WTC11 (cell line): ENCODE measurements around the gene PCDHGA8.

ENCODE experiments used
- ATF6 ChIP-seq: sonication (generic); formaldehyde crosslinking; IDR thresholded peaks from 2 replicates; pipeline ENCODE4 v1.8.1; 2023; ENCODE audit warnings: mild to moderate bottlenecking, missing genetic modification reagents
- CREB1 ChIP-seq: sonication (generic); formaldehyde crosslinking; IDR thresholded peaks from 2 replicates; pipeline ENCODE4 v1.8.0; 2023; ENCODE audit warnings: mild to moderate bottlenecking, missing genetic modification reagents
- FOXK1 ChIP-seq: sonication (generic); formaldehyde crosslinking; IDR thresholded peaks from 2 replicates; pipeline ENCODE4 v1.8.0; 2022; ENCODE audit warnings: mild to moderate bottlenecking, moderate library complexity, missing genetic modification reagents
- IRF2 ChIP-seq: sonication (generic); formaldehyde crosslinking; IDR thresholded peaks from 2 replicates; pipeline ENCODE4 v1.8.0; 2022; ENCODE audit warnings: low read depth, missing genetic modification reagents, borderline replicate concordance
- JUN ChIP-seq: sonication (generic); formaldehyde crosslinking; IDR thresholded peaks from 2 replicates; pipeline ENCODE4 v1.8.0; 2023; ENCODE audit warnings: mild to moderate bottlenecking, missing genetic modification reagents
- MAX ChIP-seq: sonication (generic); formaldehyde crosslinking; IDR thresholded peaks from 2 replicates; pipeline ENCODE4 v1.8.0; 2022; ENCODE audit warnings: mild to moderate bottlenecking, missing genetic modification reagents
- NR2C2 ChIP-seq: sonication (generic); formaldehyde crosslinking; IDR thresholded peaks from 2 replicates; pipeline ENCODE4 v1.8.0; 2022; ENCODE audit warnings: mild to moderate bottlenecking, missing genetic modification reagents
- TP53 ChIP-seq: sonication (generic); formaldehyde crosslinking; IDR thresholded peaks from 2 replicates; pipeline ENCODE4 v1.8.1; 2023; ENCODE audit warnings: mild to moderate bottlenecking, missing genetic modification reagents
- USF1 ChIP-seq: sonication (generic); formaldehyde crosslinking; IDR thresholded peaks from 2 replicates; pipeline ENCODE4 v1.8.0; 2022; ENCODE audit warnings: mild to moderate bottlenecking, missing genetic modification reagents
- TF ChIP-seq, protein P1 (sequence below): sonication (generic); formaldehyde crosslinking; IDR thresholded peaks from 2 replicates; pipeline ENCODE4 v1.8.1; 2022; ENCODE audit warnings: missing genetic modification reagents, borderline replicate concordance
- TF ChIP-seq, protein P2 (sequence below): fragments of 200-600 bp; IDR thresholded peaks from 2 replicates; pipeline ENCODE4 v1.8.0; 2022; ENCODE audit warnings: antibody characterized with exemption
- TF ChIP-seq, protein P3 (sequence below): sonication (generic); formaldehyde crosslinking; IDR thresholded peaks from 2 replicates; pipeline ENCODE4 v1.8.1; 2023; ENCODE audit warnings: mild to moderate bottlenecking, moderate library complexity, missing genetic modification reagents
- TF ChIP-seq, protein P4 (sequence below): sonication (generic); formaldehyde crosslinking; IDR thresholded peaks from 2 replicates; pipeline ENCODE4 v1.8.1; 2023; ENCODE audit warnings: mild to moderate bottlenecking, missing genetic modification reagents, moderate library complexity
- TF ChIP-seq, protein P5 (sequence below): sonication (generic); formaldehyde crosslinking; IDR thresholded peaks from 2 replicates; pipeline ENCODE4 v1.8.0; 2022; ENCODE audit warnings: mild to moderate bottlenecking, missing genetic modification reagents

DNA sequence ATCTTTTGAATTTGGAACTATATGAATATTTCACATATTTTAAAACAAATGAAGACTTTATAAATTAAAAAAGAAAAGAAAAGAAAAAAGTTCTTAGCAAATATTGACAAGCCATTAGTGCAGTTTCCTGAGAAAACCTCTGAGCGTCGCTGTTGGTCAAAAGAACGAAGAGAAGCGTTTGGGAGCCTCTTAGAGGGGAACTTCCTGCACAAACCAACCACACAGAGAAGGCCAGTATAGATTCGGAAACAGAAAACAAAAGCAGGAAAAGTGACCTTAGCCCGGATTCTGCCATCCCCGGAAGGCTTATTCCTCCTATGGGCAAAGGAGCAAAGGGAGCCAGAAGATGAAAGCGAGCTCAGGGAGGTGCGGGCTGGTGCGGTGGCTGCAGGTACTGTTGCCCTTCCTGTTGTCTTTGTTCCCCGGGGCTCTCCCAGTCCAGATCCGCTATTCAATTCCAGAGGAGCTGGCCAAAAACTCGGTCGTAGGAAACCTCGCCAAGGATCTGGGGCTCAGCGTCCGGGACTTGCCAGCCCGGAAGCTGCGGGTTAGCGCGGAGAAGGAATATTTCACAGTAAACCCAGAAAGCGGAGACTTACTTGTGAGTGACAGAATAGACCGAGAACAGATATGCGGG, 32.5 kb upstream of the PCDHGA8 start, which contains the start of gene PCDHGB2:
- TF ChIP-seq, protein P1, sequence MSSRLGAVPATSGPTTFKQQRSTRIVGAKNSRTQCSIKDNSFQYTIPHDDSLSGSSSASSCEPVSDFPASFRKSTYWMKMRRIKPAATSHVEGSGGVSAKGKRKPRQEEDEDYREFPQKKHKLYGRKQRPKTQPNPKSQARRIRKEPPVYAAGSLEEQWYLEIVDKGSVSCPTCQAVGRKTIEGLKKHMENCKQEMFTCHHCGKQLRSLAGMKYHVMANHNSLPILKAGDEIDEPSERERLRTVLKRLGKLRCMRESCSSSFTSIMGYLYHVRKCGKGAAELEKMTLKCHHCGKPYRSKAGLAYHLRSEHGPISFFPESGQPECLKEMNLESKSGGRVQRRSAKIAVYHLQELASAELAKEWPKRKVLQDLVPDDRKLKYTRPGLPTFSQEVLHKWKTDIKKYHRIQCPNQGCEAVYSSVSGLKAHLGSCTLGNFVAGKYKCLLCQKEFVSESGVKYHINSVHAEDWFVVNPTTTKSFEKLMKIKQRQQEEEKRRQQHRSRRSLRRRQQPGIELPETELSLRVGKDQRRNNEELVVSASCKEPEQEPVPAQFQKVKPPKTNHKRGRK (CRISPR knock-in tag): no peak
- TF ChIP-seq ATF6 (no peak), MAX (no peak), JUN (no peak), USF1 (no peak), IRF2 (CRISPR knock-in tag) (no peak), FOXK1 (CRISPR knock-in tag) (no peak), TP53 (CRISPR knock-in tag) (no peak), NR2C2 (no peak), CREB1 (CRISPR knock-in tag) (no peak)
- TF ChIP-seq, protein P2, sequence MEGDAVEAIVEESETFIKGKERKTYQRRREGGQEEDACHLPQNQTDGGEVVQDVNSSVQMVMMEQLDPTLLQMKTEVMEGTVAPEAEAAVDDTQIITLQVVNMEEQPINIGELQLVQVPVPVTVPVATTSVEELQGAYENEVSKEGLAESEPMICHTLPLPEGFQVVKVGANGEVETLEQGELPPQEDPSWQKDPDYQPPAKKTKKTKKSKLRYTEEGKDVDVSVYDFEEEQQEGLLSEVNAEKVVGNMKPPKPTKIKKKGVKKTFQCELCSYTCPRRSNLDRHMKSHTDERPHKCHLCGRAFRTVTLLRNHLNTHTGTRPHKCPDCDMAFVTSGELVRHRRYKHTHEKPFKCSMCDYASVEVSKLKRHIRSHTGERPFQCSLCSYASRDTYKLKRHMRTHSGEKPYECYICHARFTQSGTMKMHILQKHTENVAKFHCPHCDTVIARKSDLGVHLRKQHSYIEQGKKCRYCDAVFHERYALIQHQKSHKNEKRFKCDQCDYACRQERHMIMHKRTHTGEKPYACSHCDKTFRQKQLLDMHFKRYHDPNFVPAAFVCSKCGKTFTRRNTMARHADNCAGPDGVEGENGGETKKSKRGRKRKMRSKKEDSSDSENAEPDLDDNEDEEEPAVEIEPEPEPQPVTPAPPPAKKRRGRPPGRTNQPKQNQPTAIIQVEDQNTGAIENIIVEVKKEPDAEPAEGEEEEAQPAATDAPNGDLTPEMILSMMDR: peak; percentile 65
- TF ChIP-seq, protein P3, sequence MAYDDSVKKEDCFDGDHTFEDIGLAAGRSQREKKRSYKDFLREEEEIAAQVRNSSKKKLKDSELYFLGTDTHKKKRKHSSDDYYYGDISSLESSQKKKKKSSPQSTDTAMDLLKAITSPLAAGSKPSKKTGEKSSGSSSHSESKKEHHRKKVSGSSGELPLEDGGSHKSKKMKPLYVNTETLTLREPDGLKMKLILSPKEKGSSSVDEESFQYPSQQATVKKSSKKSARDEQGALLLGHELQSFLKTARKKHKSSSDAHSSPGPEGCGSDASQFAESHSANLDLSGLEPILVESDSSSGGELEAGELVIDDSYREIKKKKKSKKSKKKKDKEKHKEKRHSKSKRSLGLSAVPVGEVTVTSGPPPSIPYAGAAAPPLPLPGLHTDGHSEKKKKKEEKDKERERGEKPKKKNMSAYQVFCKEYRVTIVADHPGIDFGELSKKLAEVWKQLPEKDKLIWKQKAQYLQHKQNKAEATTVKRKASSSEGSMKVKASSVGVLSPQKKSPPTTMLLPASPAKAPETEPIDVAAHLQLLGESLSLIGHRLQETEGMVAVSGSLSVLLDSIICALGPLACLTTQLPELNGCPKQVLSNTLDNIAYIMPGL (CRISPR knock-in tag): no peak
- TF ChIP-seq, protein P4, sequence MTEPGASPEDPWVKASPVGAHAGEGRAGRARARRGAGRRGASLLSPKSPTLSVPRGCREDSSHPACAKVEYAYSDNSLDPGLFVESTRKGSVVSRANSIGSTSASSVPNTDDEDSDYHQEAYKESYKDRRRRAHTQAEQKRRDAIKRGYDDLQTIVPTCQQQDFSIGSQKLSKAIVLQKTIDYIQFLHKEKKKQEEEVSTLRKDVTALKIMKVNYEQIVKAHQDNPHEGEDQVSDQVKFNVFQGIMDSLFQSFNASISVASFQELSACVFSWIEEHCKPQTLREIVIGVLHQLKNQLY (CRISPR knock-in tag): no peak
- TF ChIP-seq, protein P5, sequence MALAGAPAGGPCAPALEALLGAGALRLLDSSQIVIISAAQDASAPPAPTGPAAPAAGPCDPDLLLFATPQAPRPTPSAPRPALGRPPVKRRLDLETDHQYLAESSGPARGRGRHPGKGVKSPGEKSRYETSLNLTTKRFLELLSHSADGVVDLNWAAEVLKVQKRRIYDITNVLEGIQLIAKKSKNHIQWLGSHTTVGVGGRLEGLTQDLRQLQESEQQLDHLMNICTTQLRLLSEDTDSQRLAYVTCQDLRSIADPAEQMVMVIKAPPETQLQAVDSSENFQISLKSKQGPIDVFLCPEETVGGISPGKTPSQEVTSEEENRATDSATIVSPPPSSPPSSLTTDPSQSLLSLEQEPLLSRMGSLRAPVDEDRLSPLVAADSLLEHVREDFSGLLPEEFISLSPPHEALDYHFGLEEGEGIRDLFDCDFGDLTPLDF (CRISPR knock-in tag): no peak
